ENCODE data around the gene ADGRG3.

ADGRG3 gene

GRCh38 chr16:57696240-57696639 lies 28.1 kb downstream of the ADGRG3 start:
- Histone ChIP-seq H3K9me3 (ENCODE audit: insufficient read depth, low read length) (no peaks in the 10 kb centered on the region), H3F3A (ENCODE audit: insufficient read depth) (no peaks in the 10 kb centered on the region), H3K9me2 (replicated peaks; ENCODE audit: insufficient read depth, low read length) (no peaks in the 10 kb centered on the region), H3K36me3 (ENCODE audit: low read length) (no peaks in the 10 kb centered on the region), H3K9ac (ENCODE audit: low read length) (no peak overlapping the region), H2AFZ (ENCODE audit: low read depth, low read length, severe bottlenecking) (no peak overlapping the region), H4K20me1 (ENCODE audit: low read depth, low read length) (no peaks in the 10 kb centered on the region), H3K79me2 (ENCODE audit: insufficient read depth, low read length) (no peaks in the 10 kb centered on the region), H3K4me3 (ENCODE audit: insufficient read depth, low read length, poor library complexity, severe bottlenecking) (no peak overlapping the region), H3K4me2 (ENCODE audit: low read depth, low read length, poor library complexity, severe bottlenecking) (no peak overlapping the region), H3K27me3 (ENCODE audit: low read length) (no peaks in the 10 kb centered on the region), H3K27ac (ENCODE audit: low read depth, low read length) (no peak overlapping the region)
- TF ChIP-seq CTCF (IDR thresholded peaks at IDR 0.05; ENCODE audit: insufficient read depth, low read length, poor library complexity, severe bottlenecking) (no peak), EZH2phosphoT487 (conservative IDR thresholded peaks at IDR 0.05; ENCODE audit: low read length) (no peak)

GRCh38 chr16:57697896-57698537 lies 29.9 kb downstream of the ADGRG3 start:
- Histone ChIP-seq H2AFZ (ENCODE audit: low read depth, low read length, severe bottlenecking) (no peak overlapping the region), H3K9me3 (ENCODE audit: insufficient read depth, low read length) (no peaks in the 10 kb centered on the region), H3F3A (ENCODE audit: insufficient read depth) (no peaks in the 10 kb centered on the region), H3K9ac (ENCODE audit: low read length) (no peak overlapping the region), H3K79me2 (ENCODE audit: insufficient read depth, low read length) (no peaks in the 10 kb centered on the region), H3K27me3 (ENCODE audit: low read length) (no peaks in the 10 kb centered on the region), H4K20me1 (ENCODE audit: low read depth, low read length) (no peaks in the 10 kb centered on the region), H3K36me3 (ENCODE audit: low read length) (no peaks in the 10 kb centered on the region), H3K4me3 (ENCODE audit: insufficient read depth, low read length, poor library complexity, severe bottlenecking) (no peak overlapping the region), H3K9me2 (replicated peaks; ENCODE audit: insufficient read depth, low read length) (no peaks in the 10 kb centered on the region), H3K4me2 (ENCODE audit: low read depth, low read length, poor library complexity, severe bottlenecking) (no peak overlapping the region), H3K27ac (ENCODE audit: low read depth, low read length) (no peak overlapping the region)
- no peak for TF ChIP-seq EZH2phosphoT487 (conservative IDR thresholded peaks at IDR 0.05; ENCODE audit: low read length)
- TF ChIP-seq CTCF (IDR thresholded peaks at IDR 0.05; ENCODE audit: insufficient read depth, low read length, poor library complexity, severe bottlenecking), result no peak

GRCh38 chr16:57698812-57699405 lies 30.8 kb downstream of the ADGRG3 start:
- H2AFZ ChIP-seq (ENCODE audit: low read depth, low read length, severe bottlenecking), result no peak overlapping the region
- no peaks in the 10 kb centered on the region for H3K79me2 ChIP-seq (ENCODE audit: insufficient read depth, low read length)
- no peaks in the 10 kb centered on the region for H3K9me3 ChIP-seq (ENCODE audit: insufficient read depth, low read length)
- no peaks in the 10 kb centered on the region for H4K20me1 ChIP-seq (ENCODE audit: low read depth, low read length)
- H3F3A ChIP-seq (ENCODE audit: insufficient read depth), result no peaks in the 10 kb centered on the region
- TF ChIP-seq EZH2phosphoT487 (conservative IDR thresholded peaks at IDR 0.05; ENCODE audit: low read length), result no peak
- no peak for TF ChIP-seq CTCF (IDR thresholded peaks at IDR 0.05; ENCODE audit: insufficient read depth, low read length, poor library complexity, severe bottlenecking)
- H3K27ac ChIP-seq (ENCODE audit: low read depth, low read length), result no peak overlapping the region
- no peak overlapping the region for H3K9ac ChIP-seq (ENCODE audit: low read length)
- H3K4me2 ChIP-seq (ENCODE audit: low read depth, low read length, poor library complexity, severe bottlenecking), result no peak overlapping the region
- H3K9me2 ChIP-seq (replicated peaks; ENCODE audit: insufficient read depth, low read length), result no peaks in the 10 kb centered on the region
- H3K36me3 ChIP-seq (ENCODE audit: low read length), result no peaks in the 10 kb centered on the region
- no peak overlapping the region for H3K4me3 ChIP-seq (ENCODE audit: insufficient read depth, low read length, poor library complexity, severe bottlenecking)
- no peaks in the 10 kb centered on the region for H3K27me3 ChIP-seq (ENCODE audit: low read length)

All from SU-DHL-6 (cell line).